ENCODE measurements around the gene ZNF225. TPM values are rescaled to one million over a fixed set of nuclear protein-coding genes. Genes with fewer than 3 reads are reported as not detected.

Gene ZNF225
- total and polyA plus RNA-seq, 2 of the 4 experiments (the other 2 are of a cell fraction), result 1.5 to 5.7 TPM

GRCh38 chr19:44164673-44165512 is 51.7 kb downstream of the ZNF225 start, which contains the start of gene ZNF226:
ZNF226 (plus strand) TSS chr19:44165100; CDS start chr19:44170081, 4,981 bp downstream.
- H3K36me3 ChIP-seq (ENCODE audit: control insufficient read depth, insufficient read depth, low read length), result peaks cover 19% of the 10 kb centered on the region
- H3K79me1 ChIP-seq (ENCODE audit: low read depth in 1 of 2, low read length in 2 of 2), result peaks cover 15 to 33% of the 10 kb centered on the region in 2 experiments
- intact Hi-C loops (cut with micrococcal nuclease) (loop anchor here (2.0 to 10.0 kb wide), 2 partner anchors 52 to 140 kb away; partner anchors contain the start of genes ZNF225 and ZNF235), in situ Hi-C loops (cut with MboI; ENCODE audit: low sequenced_read_pairs) (no loop called here), dilution Hi-C loops (cut with HindIII; ENCODE audit: low sequenced_read_pairs, unreplicated experiment) (no loop called here)
- no TSS peak for BruUV-seq (replicated peaks)
- peak within 1 kb of the TSS; percentile 33 for H2AK9ac ChIP-seq (replicated peaks; ENCODE audit: low read depth, low read length, poor library complexity)
- H3K18ac ChIP-seq (ENCODE audit: low read depth, low read length), result peak within 1 kb of the TSS; percentile 70
- H3K9me1 ChIP-seq (ENCODE audit: insufficient read depth, low read length), result no peaks in the 10 kb centered on the region
- no peak for TF ChIP-seq FOS (IDR thresholded peaks at IDR 0.05; ENCODE audit: low read depth, low read length)
- 0 out of 2 replicates have a peak, but pooled peaks have one; percentile 2 for TF ChIP-seq MAFK (IDR thresholded peaks at IDR 0.05; ENCODE audit: low read depth, low read length)
- no peak for TF ChIP-seq RAD21 (IDR thresholded peaks at IDR 0.05; ENCODE audit: low read length)
- no peak for TF ChIP-seq SMC3 (IDR thresholded peaks at IDR 0.05; ENCODE audit: low read depth, low read length)
- TF ChIP-seq, protein P1, sequence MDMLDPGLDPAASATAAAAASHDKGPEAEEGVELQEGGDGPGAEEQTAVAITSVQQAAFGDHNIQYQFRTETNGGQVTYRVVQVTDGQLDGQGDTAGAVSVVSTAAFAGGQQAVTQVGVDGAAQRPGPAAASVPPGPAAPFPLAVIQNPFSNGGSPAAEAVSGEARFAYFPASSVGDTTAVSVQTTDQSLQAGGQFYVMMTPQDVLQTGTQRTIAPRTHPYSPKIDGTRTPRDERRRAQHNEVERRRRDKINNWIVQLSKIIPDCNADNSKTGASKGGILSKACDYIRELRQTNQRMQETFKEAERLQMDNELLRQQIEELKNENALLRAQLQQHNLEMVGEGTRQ (IDR thresholded peaks at IDR 0.05; ENCODE audit: low read depth, low read length), result no peak
- no peak for TF ChIP-seq NFE2L2 (IDR thresholded peaks at IDR 0.05; ENCODE audit: low read depth, low read length)
- peak; percentile 24; the same call in 1 of the 2 replicates for TF ChIP-seq POLR2A (IDR thresholded peaks at IDR 0.05; ENCODE audit: low read depth, low read length)
- peak within 1 kb of the TSS; percentile 88 for H3K27ac ChIP-seq (ENCODE audit: insufficient read depth, low read length)
- no peaks in the 10 kb centered on the region for H3K4me1 ChIP-seq (ENCODE audit: control insufficient read depth, insufficient read depth, low read length)
- H3K23ac ChIP-seq (ENCODE audit: low read depth, low read length), result peak within 1 kb of the TSS; percentile 96
- WGBS, 2 experiments (ENCODE audit: extremely low coverage in 2 of 2, insufficient read length in 1 of 2), result 0% methylated on average over 6 of the region's 32 CpGs; no CpG with 5 or more reads in 1 of the 2 experiments
- H4K8ac ChIP-seq (ENCODE audit: low read depth in 2 of 2, low read length in 2 of 2), result peak within 1 kb of the TSS; percentile 54 to 97
- peak within 1 kb of the TSS; percentile 54 for H2AK5ac ChIP-seq (ENCODE audit: low read depth, low read length)
- ATAC-seq (ENCODE audit: low read depth) (peak; percentile 97), DNase-seq (peak; percentile 99)
- 0 out of 2 replicates have a peak, but pooled peaks cover 3% of the 10 kb centered on the region for H3K9me3 ChIP-seq (ENCODE audit: control insufficient read depth, insufficient read depth, low read length)
- no peaks in the 10 kb centered on the region for H4K20me1 ChIP-seq (ENCODE audit: insufficient read depth, low read length)
- H2BK120ac ChIP-seq (ENCODE audit: low read depth, low read length), result peak within 1 kb of the TSS; percentile 71
- peak within 1 kb of the TSS; percentile 91 for H3K56ac ChIP-seq (ENCODE audit: extremely low read depth, insufficient read depth, low read length)
- H2BK20ac ChIP-seq (ENCODE audit: low read depth, low read length), result no peak within 1 kb of the TSS
- peak within 1 kb of the TSS; percentile 94 for H2AFZ ChIP-seq (replicated peaks; ENCODE audit: low read length, poor library complexity)
- ChIA-PET POLR2A (ENCODE audit: unreplicated experiment) (no interaction called here), CTCF (interaction anchor here (1.1 kb wide), 1 partner anchor 11 kb away, joined by 3 read pairs; no protein-coding TSS in a partner anchor)
- peak within 1 kb of the TSS; percentile 86 for H4K5ac ChIP-seq (ENCODE audit: low read depth, low read length)
- H3K14ac ChIP-seq (replicated peaks; ENCODE audit: low read depth, low read length), result peak within 1 kb of the TSS; percentile 98
- H2BK5ac ChIP-seq (ENCODE audit: low read depth, low read length, poor library complexity, severe bottlenecking), result peak within 1 kb of the TSS; percentile 89
- H3K9ac ChIP-seq (ENCODE audit: low read depth, low read length), result peak within 1 kb of the TSS; percentile 94
- H4K91ac ChIP-seq (ENCODE audit: insufficient read depth, low read depth, low read length), result peak within 1 kb of the TSS; percentile 85
- peak within 1 kb of the TSS; percentile 97 for H3K4ac ChIP-seq (ENCODE audit: low read depth, low read length)
- peak within 1 kb of the TSS; percentile 78 for H3K4me2 ChIP-seq (ENCODE audit: low read depth, low read length)
- H2BK15ac ChIP-seq (ENCODE audit: low read depth, low read length), result no peak within 1 kb of the TSS
- peak within 1 kb of the TSS; percentile 72 for H3K4me3 ChIP-seq (ENCODE audit: insufficient read depth, low read depth, low read length)
- H3K27me3 ChIP-seq (ENCODE audit: control insufficient read depth, insufficient read depth, low read length), result no peaks in the 10 kb centered on the region
